A673 (cell line): Measurements from ENCODE around the gene SREBF1. TPM values are rescaled to one million over a fixed set of nuclear protein-coding genes. Genes with fewer than 3 reads are reported as not detected.

Experiments used
- BruUV-seq: library from RNA; stranded (reverse); fragments of 400-500 nt; replicated peaks from 2 replicates; lab custom pipeline; 2021; lab: Mats Ljungman, UMichigan
- CTCF ChIA-PET: fragments of 300-600 bp; sonication (Branson Sonifier 250); formaldehyde crosslinking; loops from one replicate; lab custom pipeline; 2022; ENCODE audit warnings: antibody characterized with exemption; lab: Charles Lee
- POLR2A ChIA-PET: fragments of 300-600 bp; sonication (Branson Sonifier 250); formaldehyde crosslinking; loops from one replicate; lab custom pipeline; 2022; ENCODE audit warnings: antibody characterized with exemption; ENCODE audit not compliant: low non-redundant PET; lab: Charles Lee
- DNase-seq: peaks from one replicate; pipeline ENCODE4 v3.0.0-alpha.2; 2015; ENCODE audit warnings: low spot score
- H3K27ac ChIP-seq: fragments of 200-600 bp; sonication (generic); 2 replicates; pipeline ENCODE4 v1.5.1; 2016; ENCODE audit warnings: mixed run types, low read depth, mild to moderate bottlenecking, mixed read lengths, antibody characterized with exemption, low read length; ENCODE audit not compliant: poor library complexity, severe bottlenecking
- H3K27me3 ChIP-seq: fragments of 200-600 bp; sonication (generic); replicated peaks from 2 replicates; pipeline ENCODE4 v1.6.1; 2017; ENCODE audit warnings: mixed run types, low read depth, mild to moderate bottlenecking, mixed read lengths, antibody characterized with exemption, low read length; ENCODE audit not compliant: insufficient read depth, poor library complexity
- H3K36me3 ChIP-seq: fragments of 200-600 bp; sonication (generic); 2 replicates; pipeline ENCODE4 v1.6.1; 2016; ENCODE audit warnings: mixed run types, mild to moderate bottlenecking, mixed read lengths, antibody characterized with exemption, low read length; ENCODE audit not compliant: insufficient read depth, poor library complexity, severe bottlenecking
- H3K4me1 ChIP-seq: fragments of 200-600 bp; sonication (generic); 2 replicates; pipeline ENCODE4 v1.6.1; 2017; ENCODE audit warnings: mixed run types, mild to moderate bottlenecking, mixed read lengths, antibody characterized with exemption, low read length; ENCODE audit not compliant: insufficient read depth, poor library complexity, severe bottlenecking
- H3K4me3 ChIP-seq: fragments of 200-600 bp; sonication (generic); 2 replicates; pipeline ENCODE4 v1.5.1; 2016; ENCODE audit warnings: low read depth, mixed run types, mild to moderate bottlenecking, mixed read lengths, low read length; ENCODE audit not compliant: poor library complexity, severe bottlenecking
- H3K9me3 ChIP-seq: fragments of 200-600 bp; sonication (generic); 2 replicates; pipeline ENCODE4 v1.6.1; 2016; ENCODE audit warnings: mixed run types, low read depth, mild to moderate bottlenecking, mixed read lengths, antibody characterized with exemption, low read length; ENCODE audit not compliant: poor library complexity, severe bottlenecking
- CTCF ChIP-seq: fragments of 300-800, 200-600 bp; sonication (generic); conservative IDR thresholded peaks from 2 replicates; pipeline ENCODE4 v1.5.1; 2017; ENCODE audit warnings: low read depth, mild to moderate bottlenecking, antibody characterized with exemption, low read length, moderate library complexity, mixed read lengths
- EZH2 ChIP-seq: fragments of 200-600 bp; sonication (generic); IDR thresholded peaks from 2 replicates; pipeline ENCODE4 v1.6.1; 2017; ENCODE audit warnings: borderline replicate concordance, low read depth, mild to moderate bottlenecking, mixed read lengths, antibody characterized with exemption, low read length; ENCODE audit not compliant: poor library complexity, severe bottlenecking
- intact Hi-C: fragments of 100-400 bp; cut with micrococcal nuclease; formaldehyde crosslinking; loops from one replicate; pipeline ENCODE4 v1.10.0; 2022; ENCODE audit not compliant: unreplicated experiment
- total RNA-seq: library from RNA; stranded (reverse); gene quantifications from 2 replicates; pipeline ENCODE4 v1.2.3, GENCODE V29; 2021

The SREBF1 gene
- total RNA-seq, 1 experiment from 2014 or later: 240 TPM

- Histone ChIP-seq H3K4me1 (peaks cover 28% of the 10 kb centered on the region), H3K27me3 (no peaks in the 10 kb centered on the region), H3K36me3 (no peaks in the 10 kb centered on the region), H3K9me3 (no peaks in the 10 kb centered on the region), H3K4me3 (no peak overlapping the region), H3K27ac (no peak overlapping the region)
- TF ChIP-seq EZH2 (no peak), CTCF (no peak)
- no peak for DNase-seq
- CTCF ChIA-PET: no interaction called here
- no TSS peak for BruUV-seq
- POLR2A ChIA-PET: no interaction called here
- intact Hi-C loops: no loop called here
Measured at GRCh38 chr17:17873450-17873991, 36.7 kb upstream of the SREBF1 start.

- no peak overlapping the region for H3K4me3 ChIP-seq
- ChIA-PET POLR2A (no interaction called here), CTCF (no interaction called here)
- DNase-seq: no peak
- no TSS peak for BruUV-seq
- H3K36me3 ChIP-seq: no peaks in the 10 kb centered on the region
- intact Hi-C loops: no loop called here
- TF ChIP-seq CTCF: no peak
- TF ChIP-seq EZH2: no peak
- H3K9me3 ChIP-seq: no peaks in the 10 kb centered on the region
- H3K4me1 ChIP-seq: peaks cover 29% of the 10 kb centered on the region
- no peak overlapping the region for H3K27ac ChIP-seq
- H3K27me3 ChIP-seq: no peaks in the 10 kb centered on the region
Measured at GRCh38 chr17:17872547-17873345, 36.0 kb upstream of the SREBF1 start.

GRCh38 chr17:17871913-17872312, 35.1 kb upstream of the SREBF1 start:
- DNase-seq: no peak
- Histone ChIP-seq H3K27me3 (no peaks in the 10 kb centered on the region), H3K4me3 (no peak overlapping the region), H3K36me3 (no peaks in the 10 kb centered on the region), H3K27ac (no peak overlapping the region), H3K9me3 (no peaks in the 10 kb centered on the region), H3K4me1 (peaks cover 22% of the 10 kb centered on the region)
- CTCF ChIA-PET: no interaction called here
- intact Hi-C loops: no loop called here
- BruUV-seq: no TSS peak
- TF ChIP-seq CTCF (no peak), EZH2 (no peak)
- POLR2A ChIA-PET: no interaction called here
